Activated naive CD8-positive, alpha-beta T cell treated with anti-CD3 and anti-CD28 coated beads, Interleukin-2, amount 10 ng/mL, durations not matched to agents 7 days and 5 days (primary cell): Measurements from ENCODE around the gene OR4K14. TPM values are rescaled to one million over a fixed set of nuclear protein-coding genes. Genes with fewer than 3 reads are reported as not detected.
"Not testable (repeated sequence)": the region's sequence is repeated elsewhere in the genome, so short reads cannot be mapped to it uniquely, and the experiment has no call there.

Source experiments
- ATAC-seq: fragments of 150-1000 bp; cut with Tn5 transposase; one replicate; pipeline ENCODE4 v1.10.0; 2021; ENCODE audit warnings: low read depth, moderate library complexity
- POLR2A ChIA-PET: fragments of 350-600 bp; sonication (Branson Sonifier 250); formaldehyde crosslinking; loops from one replicate; lab custom pipeline; 2021; ENCODE audit warnings: antibody characterized with exemption; lab: Charles Lee
- DNase-seq: peaks from one replicate; pipeline ENCODE4 v3.0.0; 2021
- H3K27ac Mint-ChIP-seq: one replicate; pipeline ENCODE4 v1.8.0; 2022; ENCODE audit warnings: mild to moderate bottlenecking, mixed read lengths
- H3K27me3 Mint-ChIP-seq: one replicate; pipeline ENCODE4 v1.8.0; 2022; ENCODE audit warnings: mild to moderate bottlenecking, moderate library complexity, mixed read lengths
- H3K36me3 Mint-ChIP-seq: one replicate; pipeline ENCODE4 v1.8.0; 2021; ENCODE audit warnings: mild to moderate bottlenecking, mixed read lengths
- H3K4me1 Mint-ChIP-seq: one replicate; pipeline ENCODE4 v1.8.0; 2021; ENCODE audit warnings: mixed read lengths
- H3K4me3 Mint-ChIP-seq: one replicate; pipeline ENCODE4 v1.8.0; 2022; ENCODE audit warnings: mild to moderate bottlenecking, moderate library complexity, mixed read lengths
- H3K9me3 Mint-ChIP-seq: one replicate; pipeline ENCODE4 v1.8.0; 2021; ENCODE audit warnings: mixed read lengths
- total RNA-seq, 2 experiments: library from RNA; stranded (reverse); gene quantifications; one replicate each; pipeline ENCODE4 v1.2.3, GENCODE V29; 2021

Gene OR4K14, protein sequence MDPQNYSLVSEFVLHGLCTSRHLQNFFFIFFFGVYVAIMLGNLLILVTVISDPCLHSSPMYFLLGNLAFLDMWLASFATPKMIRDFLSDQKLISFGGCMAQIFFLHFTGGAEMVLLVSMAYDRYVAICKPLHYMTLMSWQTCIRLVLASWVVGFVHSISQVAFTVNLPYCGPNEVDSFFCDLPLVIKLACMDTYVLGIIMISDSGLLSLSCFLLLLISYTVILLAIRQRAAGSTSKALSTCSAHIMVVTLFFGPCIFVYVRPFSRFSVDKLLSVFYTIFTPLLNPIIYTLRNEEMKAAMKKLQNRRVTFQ
- not detected for total RNA-seq

DNA sequence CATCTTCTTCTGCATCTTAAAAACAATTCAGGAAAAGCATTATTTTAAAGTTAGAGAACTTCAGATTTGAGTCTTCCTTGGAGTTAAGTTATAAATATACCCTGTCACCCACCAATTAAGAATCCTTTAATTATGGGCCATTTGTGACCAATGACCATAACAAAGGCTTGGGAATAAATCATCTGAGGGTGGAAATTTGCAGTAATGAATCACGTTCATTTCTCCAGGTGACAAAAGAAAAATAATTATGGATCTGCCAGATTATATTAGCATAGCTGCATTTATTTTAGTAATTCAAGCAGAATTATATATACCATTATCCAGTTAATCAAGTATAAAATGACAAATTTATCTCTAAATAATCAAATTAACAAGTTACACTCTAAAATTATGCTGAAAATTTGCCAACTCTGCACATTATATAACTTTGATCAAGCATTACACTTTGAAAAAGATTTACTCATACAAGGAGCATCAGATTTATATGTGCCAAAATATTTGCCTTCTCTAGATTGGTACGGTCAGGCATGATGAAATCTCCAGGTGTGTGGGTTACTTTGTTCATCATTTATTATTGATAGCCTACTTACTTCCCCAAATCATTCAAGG lies at the start of gene OR4K14:
Gene OR4K14 (minus strand): TSS at position 51 of the 609 bp plus-strand sequence. CDS start 4,114 bp downstream, outside the sequence.
- H3K4me3 Mint-ChIP-seq = no peak within 1 kb of the TSS
- POLR2A ChIA-PET = no interaction called here
- no peak within 1 kb of the TSS for H3K27ac Mint-ChIP-seq
- ATAC-seq (no peak), DNase-seq (no peak)
- no peaks in the 10 kb centered on the region for H3K36me3 Mint-ChIP-seq
- no peaks in the 10 kb centered on the region for H3K4me1 Mint-ChIP-seq
- H3K9me3 Mint-ChIP-seq = peaks cover under 1% of the 10 kb centered on the region
- H3K27me3 Mint-ChIP-seq = no peaks in the 10 kb centered on the region

DNA sequence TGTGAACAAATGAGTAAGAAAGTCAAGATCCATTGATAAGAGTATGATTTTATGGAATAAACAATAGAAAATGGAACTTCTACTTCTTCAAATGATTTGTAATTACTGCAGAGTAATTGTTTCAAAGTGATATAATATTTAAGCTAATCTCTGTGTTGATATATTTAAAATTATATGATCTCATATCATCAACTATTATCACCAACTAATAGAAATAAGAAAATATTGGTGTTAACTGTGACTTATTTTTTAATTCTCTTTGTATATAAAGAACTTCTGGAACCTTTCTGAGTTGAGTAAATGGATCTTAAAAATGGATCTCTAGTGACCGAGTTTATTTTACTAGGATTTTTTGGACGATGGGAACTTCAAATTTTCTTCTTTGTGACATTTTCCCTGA lies 40.6 kb upstream of the OR4K14 start, which contains the start of gene OR4L1:
Gene OR4L1 (plus strand): TSS at position 301 of the 400 bp plus-strand sequence. CDS start 0 bp downstream, at position 301.
- H3K4me3 Mint-ChIP-seq = no peak within 1 kb of the TSS
- ATAC-seq (no peak), DNase-seq (no peak)
- no peaks in the 10 kb centered on the region for H3K9me3 Mint-ChIP-seq
- H3K36me3 Mint-ChIP-seq = no peaks in the 10 kb centered on the region
- POLR2A ChIA-PET = no interaction called here
- H3K27ac Mint-ChIP-seq = no peak within 1 kb of the TSS
- H3K27me3 Mint-ChIP-seq = no peaks in the 10 kb centered on the region
- no peaks in the 10 kb centered on the region for H3K4me1 Mint-ChIP-seq

DNA sequence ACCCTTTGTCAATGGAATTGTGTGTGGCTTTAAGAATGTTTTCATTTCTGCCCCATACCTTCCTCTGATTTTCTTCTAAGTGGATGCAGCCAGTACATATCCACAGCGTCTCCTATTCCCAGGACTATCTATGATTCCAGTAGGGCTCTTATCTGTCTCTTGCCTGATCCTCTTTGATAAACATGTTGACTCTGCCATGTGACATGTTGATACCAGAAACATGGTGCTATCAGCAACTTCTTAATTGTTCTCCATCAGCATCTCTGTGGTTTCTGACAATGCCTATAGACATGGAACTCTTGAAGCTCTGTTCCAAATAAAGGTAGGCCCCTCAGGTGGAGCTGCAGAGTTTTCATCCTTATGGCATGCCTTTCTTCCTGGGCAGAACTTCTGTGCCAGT lies 29.1 kb upstream of the OR4K14 start:
- peaks cover 2% of the 10 kb centered on the region for H3K27me3 Mint-ChIP-seq
- H3K4me3 Mint-ChIP-seq = no peak overlapping the region
- H3K4me1 Mint-ChIP-seq = no peaks in the 10 kb centered on the region
- H3K36me3 Mint-ChIP-seq = no peaks in the 10 kb centered on the region
- DNase-seq (no peak), ATAC-seq (no peak)
- POLR2A ChIA-PET = no interaction called here
- no peak overlapping the region for H3K27ac Mint-ChIP-seq
- H3K9me3 Mint-ChIP-seq = peaks cover 4% of the 10 kb centered on the region

DNA sequence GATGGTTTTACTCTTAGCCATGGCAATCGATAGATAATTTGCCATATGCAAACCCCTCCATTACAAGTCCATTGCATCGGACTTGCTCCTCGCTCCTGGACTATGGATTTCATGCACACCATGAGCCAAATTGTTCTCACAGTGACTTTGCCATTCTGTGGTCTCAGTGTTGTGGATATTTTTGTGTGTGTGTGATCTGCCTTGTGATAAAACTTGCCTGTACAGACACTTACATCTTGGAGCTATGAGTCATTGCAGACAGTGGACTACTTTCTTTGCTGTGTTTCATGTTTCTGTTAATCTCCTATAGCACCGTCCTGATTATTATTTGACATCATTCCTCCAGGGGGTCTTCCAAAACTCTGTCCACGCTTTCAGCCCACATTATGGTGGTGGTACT lies 25.1 kb upstream of the OR4K14 start:
- H3K9me3 Mint-ChIP-seq = peaks cover 4% of the 10 kb centered on the region
- no peak overlapping the region for H3K27ac Mint-ChIP-seq
- DNase-seq (no peak), ATAC-seq (no peak)
- H3K27me3 Mint-ChIP-seq = no peaks in the 10 kb centered on the region
- H3K4me3 Mint-ChIP-seq = no peak overlapping the region
- H3K4me1 Mint-ChIP-seq = no peaks in the 10 kb centered on the region
- no peaks in the 10 kb centered on the region for H3K36me3 Mint-ChIP-seq
- POLR2A ChIA-PET = no interaction called here

DNA sequence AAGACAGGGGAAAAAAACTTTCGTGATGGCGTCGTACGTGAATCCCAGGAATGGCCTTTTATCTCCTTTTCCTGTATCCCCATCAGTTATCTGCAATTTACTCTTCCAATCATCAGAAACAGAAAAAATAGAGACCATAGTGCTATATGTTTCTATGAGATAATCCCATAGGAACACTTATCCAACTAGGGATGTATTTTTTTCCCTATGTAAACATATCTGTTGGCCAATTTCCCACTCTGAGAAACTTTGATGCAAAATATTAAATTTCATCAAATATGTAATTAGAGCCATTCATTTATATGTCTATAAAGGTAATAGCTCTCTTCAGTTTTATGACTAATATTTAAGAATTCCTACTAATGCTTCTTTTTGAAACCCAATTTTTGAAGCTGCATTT lies 16.8 kb upstream of the OR4K14 start, which contains the start of gene OR4K13:
Gene OR4K13 (minus strand): TSS at position 101 of the 400 bp plus-strand sequence. CDS start 1,280 bp downstream, outside the sequence.
- ATAC-seq (no peak), DNase-seq (no peak)
- Mint-ChIP-seq H3K4me1 (no peaks in the 10 kb centered on the region), H3K9me3 (no peaks in the 10 kb centered on the region), H3K36me3 (no peaks in the 10 kb centered on the region), H3K27me3 (no peaks in the 10 kb centered on the region), H3K4me3 (no peak within 1 kb of the TSS), H3K27ac (no peak within 1 kb of the TSS)
- POLR2A ChIA-PET = no interaction called here

DNA sequence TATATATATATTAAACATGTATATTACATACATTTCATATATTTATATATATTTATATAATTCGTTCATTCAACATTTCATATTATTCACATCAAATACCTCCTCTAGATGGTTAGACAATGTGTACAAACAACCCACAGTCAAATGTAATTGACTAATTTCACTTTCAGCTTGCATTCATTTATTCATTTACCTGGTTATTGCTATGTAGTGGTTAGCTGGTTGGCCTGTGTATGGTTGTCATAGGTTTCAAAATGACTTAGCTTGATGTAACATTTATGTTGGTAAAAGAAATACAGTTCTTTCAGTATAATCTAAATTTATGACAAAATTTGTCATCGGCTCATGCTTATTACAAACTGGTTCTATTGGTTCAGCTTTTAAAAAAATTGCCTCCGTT lies 16.3 kb upstream of the OR4K14 start:
- no peak for ATAC-seq
- no peak overlapping the region for H3K27ac Mint-ChIP-seq
- H3K4me1 Mint-ChIP-seq = no peaks in the 10 kb centered on the region
- DNase-seq = no peak
- no peaks in the 10 kb centered on the region for H3K36me3 Mint-ChIP-seq
- H3K9me3 Mint-ChIP-seq = no peaks in the 10 kb centered on the region
- H3K4me3 Mint-ChIP-seq = no peak overlapping the region
- POLR2A ChIA-PET = no interaction called here
- H3K27me3 Mint-ChIP-seq = no peaks in the 10 kb centered on the region

DNA sequence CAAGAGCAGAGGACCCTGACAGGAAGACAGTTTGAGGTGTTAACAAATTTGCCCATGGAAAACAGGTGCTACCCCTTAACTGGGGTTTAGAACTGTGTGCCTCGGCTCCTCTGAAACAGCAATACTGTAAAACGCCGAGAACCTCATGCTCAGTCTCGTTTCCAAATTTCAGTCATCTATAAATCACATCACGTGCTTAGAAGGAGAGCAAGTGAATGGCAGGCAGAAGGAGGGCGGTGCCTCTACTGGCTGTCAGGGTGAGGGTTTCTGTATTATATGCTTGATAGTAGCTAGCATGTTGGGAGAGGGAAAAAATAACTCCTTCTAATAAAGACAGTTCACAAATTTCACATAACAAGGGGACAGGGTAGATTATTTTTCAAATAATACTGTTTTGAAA lies 12.0 kb upstream of the OR4K14 start:
- no peak for DNase-seq

DNA sequence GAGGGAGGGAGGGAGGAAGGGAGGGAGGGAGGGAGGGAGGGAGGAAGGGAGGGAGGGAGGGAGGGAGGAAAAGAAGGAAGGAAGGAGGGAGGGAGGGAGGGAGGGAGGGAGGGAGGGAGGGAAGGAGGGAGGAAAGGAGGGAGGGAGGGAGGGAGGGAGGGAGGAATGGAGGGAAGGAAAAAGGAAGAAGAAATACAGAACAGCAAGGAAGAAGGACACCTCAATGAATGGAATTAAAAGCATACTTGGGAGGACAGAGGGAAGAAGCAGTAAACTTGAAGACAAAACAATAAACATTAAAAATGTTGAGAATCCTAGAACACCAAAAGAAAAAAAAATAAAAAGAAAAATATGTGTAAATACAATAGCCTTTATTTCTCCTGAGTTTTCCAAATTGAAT lies 11.0 kb downstream of the OR4K14 start:
- H3K27ac Mint-ChIP-seq = no peak overlapping the region
- POLR2A ChIA-PET = no interaction called here
- no peaks in the 10 kb centered on the region for H3K4me1 Mint-ChIP-seq
- no peaks in the 10 kb centered on the region for H3K27me3 Mint-ChIP-seq
- no peaks in the 10 kb centered on the region for H3K36me3 Mint-ChIP-seq
- DNase-seq (no peak), ATAC-seq (no peak)
- H3K9me3 Mint-ChIP-seq = peaks cover 6% of the 10 kb centered on the region
- no peak overlapping the region for H3K4me3 Mint-ChIP-seq

More for the DNA sequence above, 12.0 kb upstream of the OR4K14 start:
- no peak overlapping the region for H3K4me3 Mint-ChIP-seq
- H3K27ac Mint-ChIP-seq = no peak overlapping the region
- H3K27me3 Mint-ChIP-seq = no peaks in the 10 kb centered on the region
- H3K9me3 Mint-ChIP-seq = no peaks in the 10 kb centered on the region
- no peak for ATAC-seq
- no peaks in the 10 kb centered on the region for H3K4me1 Mint-ChIP-seq
- POLR2A ChIA-PET = no interaction called here
- H3K36me3 Mint-ChIP-seq = no peaks in the 10 kb centered on the region

DNA sequence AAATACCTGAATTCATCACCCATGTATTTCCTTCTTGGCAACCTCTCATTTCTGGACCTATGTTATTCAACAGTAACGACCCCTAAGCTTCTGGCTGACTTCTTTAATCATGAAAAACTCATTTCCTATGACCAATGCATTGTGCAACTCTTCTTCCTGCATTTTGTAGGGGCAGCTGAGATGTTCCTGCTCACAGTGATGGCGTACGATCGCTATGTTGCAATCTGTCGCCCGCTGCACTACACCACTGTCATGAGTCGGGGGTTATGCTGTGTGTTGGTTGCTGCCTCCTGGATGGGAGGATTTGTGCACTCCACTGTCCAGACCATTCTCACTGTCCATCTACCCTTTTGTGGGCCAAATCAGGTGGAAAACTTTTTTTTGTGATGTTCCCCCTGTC lies 16.8 kb downstream of the OR4K14 start:
- POLR2A ChIA-PET = no interaction called here
- no peak overlapping the region for H3K27ac Mint-ChIP-seq
- no peaks in the 10 kb centered on the region for H3K27me3 Mint-ChIP-seq
- H3K36me3 Mint-ChIP-seq = no peaks in the 10 kb centered on the region
- H3K4me1 Mint-ChIP-seq = no peaks in the 10 kb centered on the region
- H3K9me3 Mint-ChIP-seq = peaks cover 3% of the 10 kb centered on the region
- DNase-seq (no peak), ATAC-seq (no peak)
- no peak overlapping the region for H3K4me3 Mint-ChIP-seq

DNA sequence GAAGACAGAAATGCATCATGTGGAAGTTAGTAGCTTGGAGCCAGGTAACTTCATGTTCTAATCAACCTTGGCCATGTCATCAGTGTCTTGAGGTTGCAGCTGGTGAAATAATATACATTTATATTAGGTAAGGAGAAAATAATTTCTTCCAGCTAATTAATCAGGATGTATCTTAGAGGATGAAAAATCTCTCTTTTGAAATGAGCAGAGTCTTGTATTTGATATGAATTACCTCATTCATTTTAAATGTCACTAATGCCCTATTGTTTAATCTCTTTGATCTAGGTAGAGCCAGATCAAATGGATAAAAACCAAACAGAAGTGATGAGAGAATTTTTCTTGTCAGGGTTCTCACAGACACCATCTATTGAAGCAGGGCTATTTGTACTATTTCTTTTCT lies 17.2 kb downstream of the OR4K14 start, which contains the start of gene OR4Q2:
Gene OR4Q2 (plus strand): TSS at position 301 of the 400 bp plus-strand sequence.
- ATAC-seq = no peak
- POLR2A ChIA-PET = no interaction called here
- H3K27me3 Mint-ChIP-seq = no peaks in the 10 kb centered on the region

DNA sequence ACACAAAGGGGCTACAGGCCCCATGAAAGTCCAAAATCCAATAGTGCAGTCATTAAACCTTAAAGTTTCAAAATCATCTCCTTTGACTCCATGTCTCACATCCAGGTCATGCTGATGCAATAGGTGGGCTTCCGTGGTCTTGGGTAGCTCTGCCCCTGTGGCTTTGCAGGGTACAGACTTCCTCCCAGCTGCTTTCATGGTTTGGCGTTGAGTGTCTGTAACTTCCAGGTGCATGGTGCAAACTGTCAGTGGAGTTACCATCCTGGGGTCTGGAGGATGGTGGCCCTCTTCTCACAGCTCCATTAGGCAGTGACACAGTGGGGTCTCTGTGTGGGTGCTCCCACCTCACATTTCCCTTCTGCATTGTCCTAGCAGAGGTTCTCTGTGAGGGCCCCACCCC lies 25.7 kb downstream of the OR4K14 start:
- no peak overlapping the region for H3K4me3 Mint-ChIP-seq
- ATAC-seq (no peak), DNase-seq (no peak)
- H3K4me1 Mint-ChIP-seq = no peaks in the 10 kb centered on the region
- H3K36me3 Mint-ChIP-seq = peaks cover 2% of the 10 kb centered on the region
- POLR2A ChIA-PET = no interaction called here
- peaks cover 6% of the 10 kb centered on the region for H3K9me3 Mint-ChIP-seq
- peaks cover 3% of the 10 kb centered on the region for H3K27me3 Mint-ChIP-seq
- H3K27ac Mint-ChIP-seq = no peak overlapping the region

More for the DNA sequence above, 17.2 kb downstream of the OR4K14 start, which contains the start of gene OR4Q2:
- DNase-seq = no peak
- peaks cover 3% of the 10 kb centered on the region for H3K9me3 Mint-ChIP-seq
- no peak within 1 kb of the TSS for H3K4me3 Mint-ChIP-seq
- no peaks in the 10 kb centered on the region for H3K36me3 Mint-ChIP-seq
- H3K27ac Mint-ChIP-seq = no peak within 1 kb of the TSS
- H3K4me1 Mint-ChIP-seq = no peaks in the 10 kb centered on the region

DNA sequence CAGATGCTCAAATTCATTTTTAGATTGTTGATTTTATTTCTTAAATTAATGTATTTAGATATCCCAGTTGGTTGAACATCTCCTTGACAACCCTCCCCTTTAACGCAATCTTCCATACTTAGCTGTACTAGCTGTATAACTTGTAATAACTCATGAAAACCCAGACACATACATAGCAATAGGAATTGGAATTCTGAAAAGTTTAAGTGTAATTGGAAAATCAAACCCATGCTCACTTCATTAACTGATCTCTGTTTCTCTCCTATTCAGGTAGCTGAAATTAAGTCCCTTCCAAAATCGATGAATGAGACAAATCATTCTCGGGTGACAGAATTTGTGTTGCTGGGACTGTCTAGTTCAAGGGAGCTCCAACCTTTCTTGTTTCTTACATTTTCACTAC lies 43.8 kb downstream of the OR4K14 start, which contains the start of gene OR4K15:
Gene OR4K15 (plus strand): TSS at position 301 of the 400 bp plus-strand sequence. CDS start 0 bp downstream, at position 301.
- H3K27ac Mint-ChIP-seq = peak within 1 kb of the TSS; percentile 15

DNA sequence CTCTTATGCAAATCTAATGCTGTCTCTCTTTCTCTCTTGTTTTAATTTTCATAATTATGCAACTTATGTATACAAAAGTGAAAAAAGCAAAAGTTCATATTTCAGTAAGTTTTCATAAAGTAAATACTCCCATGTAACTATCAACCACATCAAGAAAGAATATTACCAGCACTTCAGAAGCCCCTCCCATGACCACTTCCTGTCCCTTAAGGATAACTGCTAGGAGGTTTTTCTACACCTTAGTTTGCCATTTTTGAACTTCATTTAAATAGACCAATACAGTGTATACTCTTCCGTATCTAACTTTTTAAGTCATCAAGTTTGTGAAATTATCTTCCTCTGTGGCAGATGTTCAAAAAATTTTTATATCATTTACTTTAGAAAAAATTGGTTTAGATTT lies 44.3 kb downstream of the OR4K14 start:
- peaks cover 9% of the 10 kb centered on the region for H3K36me3 Mint-ChIP-seq
- H3K4me3 Mint-ChIP-seq = peak overlapping the region; percentile 28
- peaks cover 9% of the 10 kb centered on the region for H3K9me3 Mint-ChIP-seq
- H3K27ac Mint-ChIP-seq = peak overlapping the region; percentile 15
- DNase-seq (no peak), ATAC-seq (peak; percentile 82)
- no peaks in the 10 kb centered on the region for H3K27me3 Mint-ChIP-seq
- H3K4me1 Mint-ChIP-seq = peaks cover 11% of the 10 kb centered on the region
- POLR2A ChIA-PET = no interaction called here

More for the DNA sequence above, 43.8 kb downstream of the OR4K14 start, which contains the start of gene OR4K15:
- peaks cover 9% of the 10 kb centered on the region for H3K9me3 Mint-ChIP-seq
- DNase-seq (no peak), ATAC-seq (no peak)
- H3K4me3 Mint-ChIP-seq = peak within 1 kb of the TSS; percentile 28
- peaks cover 11% of the 10 kb centered on the region for H3K4me1 Mint-ChIP-seq
- POLR2A ChIA-PET = no interaction called here
- no peaks in the 10 kb centered on the region for H3K27me3 Mint-ChIP-seq
- H3K36me3 Mint-ChIP-seq = peaks cover 9% of the 10 kb centered on the region

DNA sequence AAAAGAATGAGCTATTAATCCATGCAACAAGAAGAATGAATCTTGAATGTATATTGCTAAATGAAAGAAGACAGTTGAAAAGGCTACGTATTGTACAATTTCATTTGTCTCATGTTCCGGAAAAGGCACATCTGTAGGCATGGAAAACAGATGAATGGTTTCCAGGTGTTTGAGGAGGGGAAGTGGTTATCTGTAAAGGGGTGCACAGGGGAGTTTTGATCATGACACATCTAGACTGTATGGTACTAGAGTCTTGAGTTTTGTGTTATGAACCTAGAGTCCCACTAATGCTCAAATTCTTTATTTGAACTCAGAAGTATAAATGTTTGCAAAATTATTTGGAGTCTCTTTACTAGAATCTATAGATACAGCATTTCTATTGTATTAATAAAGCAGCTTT lies 49.4 kb downstream of the OR4K14 start:
- H3K27me3 Mint-ChIP-seq, H3K4me3 Mint-ChIP-seq, H3K9me3 Mint-ChIP-seq, H3K36me3 Mint-ChIP-seq, H3K27ac Mint-ChIP-seq, POLR2A ChIA-PET, ATAC-seq, DNase-seq, H3K4me1 Mint-ChIP-seq: not testable (repeated sequence)
